ENCODE results near the gene FNDC5.

GRCh38 chr1:32817159-32817814 is 53.4 kb downstream of the FNDC5 start, which contains the start of the genes S100PBP and YARS1:
- no peak for TF ChIP-seq EZH2 (IDR thresholded peaks at IDR 0.05; ENCODE audit: insufficient read depth, poor library complexity, severe bottlenecking)
- no peak for TF ChIP-seq EZH2phosphoT487 (IDR thresholded peaks at IDR 0.05; ENCODE audit: insufficient read depth, low read depth)
